NCI-H187 (cell line): ENCODE data around the gene MYL11.

Experiments used
- DNase-seq, 2 experiments: peaks; one replicate each; lab custom pipeline; 2025; lab: John Stamatoyannopoulos, UW

MYL11 gene

GRCh38 chr16:30421010-30421409 is 46.4 kb downstream of the MYL11 start:
- no peak for DNase-seq
